Activated CD4-positive, alpha-beta T cell treated with anti-CD3 and anti-CD28 coated beads for 48 hours (primary cell): ENCODE data around the gene NCKAP1.
"Not testable (repeated sequence)": the region's sequence is repeated elsewhere in the genome, so short reads cannot be mapped to it uniquely, and the experiment has no call there.

Experiments used
- DNase-seq: peaks from one replicate; pipeline ENCODE4 v3.0.0-alpha.2; 2020

NCKAP1 gene

GRCh38 chr2:182999348-183000028 lies 38.8 kb downstream of the NCKAP1 start:
- DNase-seq: no peak

- DNase-seq: no peak
These were observed 43.9 kb downstream of the NCKAP1 start for GRCh38 chr2:182994228-182994912.

GRCh38 chr2:182982941-182983340 lies 55.3 kb downstream of the NCKAP1 start:
- no peak for DNase-seq

- not testable (repeated sequence) for DNase-seq
These were observed 56.8 kb downstream of the NCKAP1 start for GRCh38 chr2:182981475-182981874.

GRCh38 chr2:182980652-182981051 lies 57.6 kb downstream of the NCKAP1 start:
- no peak for DNase-seq

GRCh38 chr2:182980115-182980514 lies 58.1 kb downstream of the NCKAP1 start:
- no peak for DNase-seq

- no peak for DNase-seq
These were observed 60.8 kb downstream of the NCKAP1 start for GRCh38 chr2:182977463-182977862.

GRCh38 chr2:182973441-182974352 lies 64.6 kb downstream of the NCKAP1 start:
- DNase-seq: no peak

- DNase-seq: no peak
These were observed 65.7 kb downstream of the NCKAP1 start for GRCh38 chr2:182972548-182972942.

- DNase-seq: no peak
These were observed 66.3 kb downstream of the NCKAP1 start for GRCh38 chr2:182971820-182972547.

GRCh38 chr2:182970486-182970885 lies 67.8 kb downstream of the NCKAP1 start:
- DNase-seq: no peak

GRCh38 chr2:182968493-182968892 lies 69.8 kb downstream of the NCKAP1 start:
- DNase-seq: no peak

- not testable (repeated sequence) for DNase-seq
These were observed 71.9 kb downstream of the NCKAP1 start for GRCh38 chr2:182966356-182966755.

- DNase-seq: no peak
These were observed 75.6 kb downstream of the NCKAP1 start for GRCh38 chr2:182962641-182963040.

- not testable (repeated sequence) for DNase-seq
These were observed 77.4 kb downstream of the NCKAP1 start for GRCh38 chr2:182960869-182961268.

GRCh38 chr2:182954789-182955188 lies 83.5 kb downstream of the NCKAP1 start:
- no peak for DNase-seq

- no peak for DNase-seq
These were observed 85.4 kb downstream of the NCKAP1 start for GRCh38 chr2:182952741-182953450.

GRCh38 chr2:182951948-182952663 lies 86.2 kb downstream of the NCKAP1 start:
- no peak for DNase-seq

GRCh38 chr2:182950546-182950945 lies 87.7 kb downstream of the NCKAP1 start:
- DNase-seq: no peak

GRCh38 chr2:182949572-182950189 lies 88.6 kb downstream of the NCKAP1 start:
- DNase-seq: no peak

- no peak for DNase-seq
These were observed 89.2 kb downstream of the NCKAP1 start for GRCh38 chr2:182949052-182949451.
